Measurements from ENCODE around the gene CENPA.
"Not testable (repeated sequence)": the region's sequence is repeated elsewhere in the genome, so short reads cannot be mapped to it uniquely, and the experiment has no call there.

The CENPA gene

DNA sequence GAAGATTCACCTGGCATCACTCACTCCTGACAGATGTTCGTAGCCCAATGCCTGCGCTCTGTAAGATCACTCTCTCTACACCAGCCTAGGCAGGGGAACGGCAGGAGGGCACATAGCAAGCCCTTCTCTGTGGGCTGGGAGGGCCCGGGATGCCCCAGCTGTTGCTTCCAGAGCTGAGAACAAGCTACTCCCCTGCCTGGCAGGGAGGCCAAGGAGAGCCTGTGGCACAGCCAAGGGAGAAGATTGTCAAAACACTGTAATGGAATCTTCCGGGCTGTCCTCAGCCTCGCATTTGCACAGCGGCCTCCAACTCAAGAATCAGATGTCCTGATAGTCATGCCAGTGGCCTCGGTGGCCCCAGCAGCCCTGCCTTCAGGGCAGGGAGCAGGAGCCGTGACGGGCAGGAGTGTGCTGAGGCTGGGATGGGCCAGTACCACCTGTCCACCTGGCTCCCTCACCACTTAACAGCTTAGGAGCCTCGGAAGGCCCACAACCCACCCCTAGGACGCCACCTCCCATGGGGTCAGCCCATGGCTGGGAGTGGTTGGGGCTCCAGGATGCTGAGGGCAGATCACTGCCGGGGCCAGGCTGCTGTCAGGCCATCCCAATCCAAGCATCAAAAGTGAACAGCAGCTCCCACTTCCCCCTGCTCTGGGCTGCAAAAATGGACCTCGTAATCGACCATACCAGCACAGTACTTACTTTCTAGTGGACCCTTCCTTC is 43.6 kb upstream of the CENPA start:
- TF ChIP-seq, protein P1, sequence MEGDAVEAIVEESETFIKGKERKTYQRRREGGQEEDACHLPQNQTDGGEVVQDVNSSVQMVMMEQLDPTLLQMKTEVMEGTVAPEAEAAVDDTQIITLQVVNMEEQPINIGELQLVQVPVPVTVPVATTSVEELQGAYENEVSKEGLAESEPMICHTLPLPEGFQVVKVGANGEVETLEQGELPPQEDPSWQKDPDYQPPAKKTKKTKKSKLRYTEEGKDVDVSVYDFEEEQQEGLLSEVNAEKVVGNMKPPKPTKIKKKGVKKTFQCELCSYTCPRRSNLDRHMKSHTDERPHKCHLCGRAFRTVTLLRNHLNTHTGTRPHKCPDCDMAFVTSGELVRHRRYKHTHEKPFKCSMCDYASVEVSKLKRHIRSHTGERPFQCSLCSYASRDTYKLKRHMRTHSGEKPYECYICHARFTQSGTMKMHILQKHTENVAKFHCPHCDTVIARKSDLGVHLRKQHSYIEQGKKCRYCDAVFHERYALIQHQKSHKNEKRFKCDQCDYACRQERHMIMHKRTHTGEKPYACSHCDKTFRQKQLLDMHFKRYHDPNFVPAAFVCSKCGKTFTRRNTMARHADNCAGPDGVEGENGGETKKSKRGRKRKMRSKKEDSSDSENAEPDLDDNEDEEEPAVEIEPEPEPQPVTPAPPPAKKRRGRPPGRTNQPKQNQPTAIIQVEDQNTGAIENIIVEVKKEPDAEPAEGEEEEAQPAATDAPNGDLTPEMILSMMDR (conservative IDR thresholded peaks at IDR 0.05; ENCODE audit: low read depth, low read length), result no peak
- no peak for DNase-seq (ENCODE audit: low read depth)
- no peak overlapping the region for H3K4me3 ChIP-seq (ENCODE audit: low read depth, low read length)

DNA sequence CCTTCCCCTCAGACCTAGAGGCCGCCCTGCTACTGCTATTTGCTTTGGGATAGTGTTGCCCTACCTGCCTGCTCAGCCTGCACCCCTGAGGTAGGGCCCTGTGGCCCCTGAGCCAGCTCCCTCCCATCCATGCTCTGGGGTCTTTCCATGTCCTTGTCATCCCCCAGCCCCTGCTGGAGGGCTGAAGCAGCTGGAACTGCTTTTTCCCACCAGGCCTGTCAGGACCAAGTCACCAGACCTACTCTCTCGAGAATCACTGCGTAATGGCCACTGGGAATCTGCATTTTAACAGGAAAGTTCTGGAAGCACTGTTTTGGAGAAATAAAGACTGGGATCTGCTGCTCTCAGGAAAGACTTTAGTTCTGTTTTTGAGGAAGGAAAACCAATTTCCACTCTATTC is 42.0 kb upstream of the CENPA start:
- no peak overlapping the region for H3K4me3 ChIP-seq (ENCODE audit: low read depth, low read length)
- TF ChIP-seq, protein P1 (conservative IDR thresholded peaks at IDR 0.05; ENCODE audit: low read depth, low read length), result no peak
- no peak for DNase-seq (ENCODE audit: low read depth)

DNA sequence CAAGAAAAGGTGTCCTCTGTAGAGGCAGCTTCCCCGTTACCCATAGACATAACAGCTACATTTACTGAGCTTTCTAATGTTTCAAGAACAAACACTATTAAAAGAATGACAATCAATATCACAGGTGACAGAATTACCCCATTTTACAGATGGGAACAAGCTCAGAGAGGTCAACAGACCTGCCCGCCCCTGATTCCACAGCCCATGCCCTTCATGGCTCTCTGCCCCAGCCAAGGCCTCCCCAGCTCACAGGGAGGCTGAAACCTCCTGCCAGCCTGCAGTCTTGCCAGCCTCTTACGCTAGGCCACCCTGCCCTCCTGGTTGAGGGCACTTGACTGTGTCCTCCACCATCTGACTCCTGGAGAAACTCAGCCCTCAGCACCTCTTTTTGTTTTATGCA is 40.9 kb upstream of the CENPA start:
- H3K4me3 ChIP-seq (ENCODE audit: low read depth, low read length), result no peak overlapping the region
- TF ChIP-seq, protein P1 (conservative IDR thresholded peaks at IDR 0.05; ENCODE audit: low read depth, low read length), result no peak
- DNase-seq (ENCODE audit: low read depth), result no peak

DNA sequence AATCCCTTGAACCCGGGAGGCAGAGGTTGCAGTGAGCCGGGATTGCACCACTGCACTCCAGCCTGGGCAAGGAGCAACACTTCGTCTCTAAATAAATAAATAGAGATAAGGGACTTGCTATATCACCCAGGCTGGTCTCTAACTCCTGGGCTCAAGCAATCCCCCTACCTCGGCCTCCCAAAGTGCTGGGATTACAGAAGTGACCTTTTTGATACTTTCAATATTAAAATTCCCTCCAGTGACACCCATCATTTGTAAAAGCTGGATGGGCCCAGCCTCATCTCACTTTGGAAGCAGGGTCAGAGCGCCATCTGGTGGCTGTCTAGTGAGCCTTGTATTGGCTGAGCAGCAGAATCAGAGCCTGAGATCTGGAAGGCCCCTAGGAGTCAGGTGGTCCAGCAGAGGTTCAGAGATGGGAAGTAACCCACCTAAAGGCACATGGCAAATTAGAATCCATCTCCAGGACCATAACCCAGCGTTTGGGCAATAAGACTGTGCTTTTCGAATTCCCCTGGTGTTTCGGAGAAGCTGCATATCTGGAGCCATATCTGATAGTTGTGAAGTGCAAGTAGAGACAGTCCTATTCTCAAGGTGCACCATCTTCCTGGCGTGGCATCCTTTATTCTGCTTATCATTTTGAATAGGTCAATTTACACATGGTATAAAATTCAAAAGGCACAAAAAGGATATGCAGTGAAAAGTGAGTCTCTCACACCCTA is 40.1 kb upstream of the CENPA start:
- H3K4me3 ChIP-seq (ENCODE audit: low read depth, low read length), result no peak overlapping the region
- TF ChIP-seq, protein P1 (conservative IDR thresholded peaks at IDR 0.05; ENCODE audit: low read depth, low read length), result peak; percentile 97
- DNase-seq (ENCODE audit: low read depth), result peak; percentile 89

DNA sequence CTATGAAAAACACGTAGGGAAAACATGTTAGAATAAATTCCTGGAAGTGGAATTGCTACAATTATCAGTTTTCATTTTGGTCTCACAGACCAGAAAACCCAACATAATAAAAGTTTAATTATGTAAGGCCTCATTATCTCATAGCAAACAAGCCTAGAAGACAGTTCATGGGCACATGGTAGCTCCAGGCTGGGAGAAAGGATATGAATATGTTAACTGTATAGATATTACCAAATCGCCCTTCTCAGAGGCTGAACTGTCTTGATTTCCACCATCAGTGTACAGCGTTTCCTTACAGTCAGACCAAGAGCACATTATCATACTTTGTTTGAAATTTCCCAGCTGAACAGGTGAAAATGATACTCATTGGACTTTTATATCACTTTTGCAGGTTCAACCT is 38.9 kb upstream of the CENPA start:
- H3K4me3 ChIP-seq (ENCODE audit: low read depth, low read length), result no peak overlapping the region
- no peak for DNase-seq (ENCODE audit: low read depth)
- TF ChIP-seq, protein P1 (conservative IDR thresholded peaks at IDR 0.05; ENCODE audit: low read depth, low read length), result no peak

DNA sequence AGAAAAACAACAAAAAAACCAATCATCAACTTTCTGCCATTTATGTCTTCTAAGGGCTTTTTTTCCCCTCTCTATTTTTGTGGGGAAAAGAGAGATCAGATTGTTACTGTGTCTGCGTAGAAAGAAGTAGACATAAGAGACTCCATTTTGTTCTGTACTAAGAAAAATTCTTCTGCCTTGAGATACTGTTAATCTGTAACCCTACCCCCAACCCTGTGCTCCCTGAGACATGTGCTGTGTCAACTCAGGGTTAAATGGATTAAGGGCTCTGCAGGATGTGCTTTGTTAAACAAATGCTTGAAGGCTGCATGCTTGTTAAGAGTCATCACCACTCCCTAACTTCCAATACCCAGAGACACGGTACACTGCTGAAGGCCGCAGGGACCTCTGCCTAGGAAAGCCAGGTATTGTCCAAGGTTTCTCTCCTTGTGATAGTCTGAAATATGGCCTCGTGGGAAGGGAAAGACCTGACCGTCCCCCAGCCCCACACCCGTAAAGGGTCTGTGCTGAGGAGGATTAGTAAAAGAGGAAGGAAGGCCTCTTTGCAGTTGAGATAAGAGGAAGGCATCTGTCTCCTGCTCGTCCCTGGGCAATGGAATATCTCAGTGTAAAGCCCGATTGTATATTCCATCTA is 36.0 kb upstream of the CENPA start:
- not testable (repeated sequence) for DNase-seq (ENCODE audit: low read depth)

DNA sequence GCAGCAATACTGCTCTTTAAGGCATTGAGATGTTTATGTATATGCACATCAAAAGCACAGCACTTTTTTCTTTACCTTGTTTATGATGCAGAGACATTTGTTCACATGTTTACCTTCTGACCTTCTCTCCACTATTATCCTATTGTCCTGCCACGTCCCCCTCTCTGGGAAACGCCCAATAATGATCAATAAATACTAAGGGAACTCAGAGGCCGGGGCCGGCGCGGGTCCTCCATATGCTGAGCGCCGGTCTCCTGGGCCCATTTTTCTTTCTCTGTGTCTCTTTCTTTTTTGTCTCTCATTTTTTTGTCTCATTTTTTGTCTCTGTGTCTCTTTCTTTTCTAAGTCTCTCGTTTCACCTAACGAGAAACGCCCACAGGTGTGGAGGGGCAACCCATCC is 35.4 kb upstream of the CENPA start:
- DNase-seq (ENCODE audit: low read depth), result not testable (repeated sequence)

More for the DNA sequence above, 36.0 kb upstream of the CENPA start:
- H3K4me3 ChIP-seq (ENCODE audit: low read depth, low read length), result not testable (repeated sequence)

More for the DNA sequence above, 35.4 kb upstream of the CENPA start:
- not testable (repeated sequence) for H3K4me3 ChIP-seq (ENCODE audit: low read depth, low read length)

Data from choroid plexus epithelial cell (primary cell).